Right lobe of liver (tissue), 4 donors: ENCODE data around the gene SLC11A1.

Experiments
- CTCF ChIP-seq, 4 donors: fragments of 200-600 bp in 3 of 4; fragments of 450-650 bp in 1 of 4; IDR thresholded peaks; one replicate each; pipeline versions ENCODE4 v1.5.1 to v1.8.0; 2016 to 2022; ENCODE audit warnings: antibody characterized with exemption in 4 of 4, mild to moderate bottlenecking in 2 of 4
- POLR2A ChIP-seq: fragments of 450-650 bp; IDR thresholded peaks from one replicate; pipeline ENCODE4 v1.6.1; 2017; ENCODE audit warnings: antibody characterized with exemption, mild to moderate bottlenecking
- donor health status: DM: no; HTN: no; CAD: no.
- donor health status: DM: no; HTN: no; CAD: no.
- donor health status: DM: no; HTN: yes; CAD: no.

GRCh38 chr2:218434456-218434855, 52.4 kb downstream of the SLC11A1 start:
- TF ChIP-seq CTCF (IDR thresholded peaks at IDR 0.05) (no peak), POLR2A (no peak)
